Liver (tissue), 9 donors: Measurements from ENCODE around the gene CCDC9B. TPM values are rescaled to one million over a fixed set of nuclear protein-coding genes. Genes with fewer than 3 reads are reported as not detected.

Experiments
- DNase-seq: peaks from one replicate; pipeline ENCODE4 v3.0.0-alpha.2; 2017; ENCODE audit warnings: low spot score
- H3K27ac ChIP-seq, 2 donors: one replicate each; pipeline ENCODE4 v1.7.0; 2013; ENCODE audit warnings: inconsistent platforms in 2 of 2, low read length in 2 of 2, control low read depth in 1 of 2, low read depth in 1 of 2, mild to moderate bottlenecking in 1 of 2
- H3K27me3 ChIP-seq, 4 donors: one replicate each; pipeline versions ENCODE4 v1.6.1 to v1.7.0; 2013; ENCODE audit warnings: low read length in 3 of 4, inconsistent platforms in 1 of 4, mild to moderate bottlenecking in 1 of 4, moderate library complexity in 1 of 4; ENCODE audit not compliant: control insufficient read depth in 4 of 4, insufficient read depth in 4 of 4
- H3K36me3 ChIP-seq, 4 donors: one replicate each; pipeline versions ENCODE4 v1.6.1 to v1.7.0; 2013; ENCODE audit warnings: low read length in 3 of 4, mild to moderate bottlenecking in 3 of 4, low read depth in 1 of 4, moderate library complexity in 1 of 4; ENCODE audit not compliant: control insufficient read depth in 4 of 4, insufficient read depth in 3 of 4
- H3K4me1 ChIP-seq, 4 donors: one replicate each; pipeline versions ENCODE4 v1.6.1 to v1.7.0; 2013; ENCODE audit warnings: low read length in 3 of 4, mild to moderate bottlenecking in 3 of 4, moderate library complexity in 1 of 4; ENCODE audit not compliant: control insufficient read depth in 4 of 4, insufficient read depth in 4 of 4
- H3K4me3 ChIP-seq, 3 donors: one replicate each; pipeline versions ENCODE4 v1.6.1 to v1.7.0; 2013; ENCODE audit warnings: low read length in 3 of 3, control low read depth in 1 of 3, low read depth in 1 of 3, mild to moderate bottlenecking in 1 of 3
- H3K9ac ChIP-seq, 2 donors: one replicate each; pipeline ENCODE4 v1.7.0; 2013; ENCODE audit warnings: low read length in 2 of 2, mild to moderate bottlenecking in 2 of 2, moderate library complexity in 2 of 2, control low read depth in 1 of 2, low read depth in 1 of 2
- H3K9me3 ChIP-seq, 4 donors: one replicate each; pipeline versions ENCODE4 v1.6.1 to v1.7.0; 2013; ENCODE audit warnings: low read length in 3 of 4; ENCODE audit not compliant: control insufficient read depth in 4 of 4
- CTCF ChIP-seq: fragments of 150-350 bp; IDR thresholded peaks from 2 replicates; pipeline ENCODE4 v1.5.1; 2017; ENCODE audit warnings: improper control_type of control experiment, low read depth, low read length; ENCODE audit not compliant: missing input control
- EGR1 ChIP-seq, 2 donors: IDR thresholded peaks; 2 replicates each; pipeline ENCODE4 v1.6.1; 2016 to 2018; ENCODE audit warnings: antibody characterized with exemption in 2 of 2, low read depth in 2 of 2
- FOXA1 ChIP-seq: IDR thresholded peaks from 2 replicates; pipeline ENCODE4 v1.6.1; 2016; ENCODE audit warnings: antibody characterized with exemption
- FOXA2 ChIP-seq: IDR thresholded peaks from 2 replicates; pipeline ENCODE4 v1.6.1; 2016; ENCODE audit warnings: antibody characterized with exemption
- GABPA ChIP-seq, 2 donors: IDR thresholded peaks in 1 of 2; conservative IDR thresholded peaks in 1 of 2; 2 replicates each; pipeline ENCODE4 v1.6.1; 2016; ENCODE audit warnings: antibody characterized with exemption in 2 of 2, mild to moderate bottlenecking in 1 of 2, moderate library complexity in 1 of 2
- HNF4A ChIP-seq, 2 donors: conservative IDR thresholded peaks; 2 replicates each; pipeline ENCODE4 v1.6.1; 2016; ENCODE audit warnings: antibody characterized with exemption in 2 of 2, mild to moderate bottlenecking in 2 of 2
- HNF4G ChIP-seq: IDR thresholded peaks from 2 replicates; pipeline ENCODE4 v1.6.1; 2016; ENCODE audit warnings: antibody characterized with exemption
- MAX ChIP-seq: IDR thresholded peaks from 2 replicates; pipeline ENCODE4 v1.6.1; 2016; ENCODE audit warnings: antibody characterized with exemption
- NR2F2 ChIP-seq: IDR thresholded peaks from 2 replicates; pipeline ENCODE4 v1.6.1; 2016; ENCODE audit warnings: antibody characterized with exemption
- REST ChIP-seq: IDR thresholded peaks from 2 replicates; pipeline ENCODE4 v1.6.1; 2016; ENCODE audit warnings: antibody characterized with exemption, mild to moderate bottlenecking
- RXRA ChIP-seq, 2 donors: IDR thresholded peaks; 2 replicates each; pipeline ENCODE4 v1.6.1; 2017 to 2018; ENCODE audit warnings: antibody characterized with exemption in 2 of 2, mild to moderate bottlenecking in 1 of 2
- SP1 ChIP-seq: IDR thresholded peaks from 2 replicates; pipeline ENCODE4 v1.6.1; 2018; ENCODE audit warnings: antibody characterized with exemption, mild to moderate bottlenecking
- TAF1 ChIP-seq: conservative IDR thresholded peaks from 2 replicates; pipeline ENCODE4 v1.6.1; 2016; ENCODE audit warnings: antibody characterized with exemption, mild to moderate bottlenecking
- YY1 ChIP-seq: IDR thresholded peaks from 2 replicates; pipeline ENCODE4 v1.6.1; 2016; ENCODE audit warnings: antibody characterized with exemption, mild to moderate bottlenecking
- ZBTB33 ChIP-seq: IDR thresholded peaks from 2 replicates; pipeline ENCODE4 v1.6.1; 2016; ENCODE audit warnings: antibody characterized with exemption
- WGBS: extraction: QIAGEN DNeasy Blood & Tissue Kit; methylation state at CpG from one replicate; pipeline ENCODE4 v1.1.7; 2013; 5-methylcytosine and 5-hydroxymethylcytosine counted together
- polyA plus RNA-seq, 2 donors: library from polyadenylated mRNA; stranded (reverse) in 1 of 2; unstranded in 1 of 2; fragments of 200-250 nt in 1 of 2; fragments of >200 nt in 1 of 2; fragmentation: Nextera tagmentation in 1 of 2; extraction: Ambion mirVana in 1 of 2; gene quantifications; one replicate each; pipeline versions ENCODE4 v1.2.1 to v1.2.3, GENCODE V29; 2013 to 2015
- total RNA-seq, 2 donors: library from RNA; depleted of rRNA; stranded (reverse); fragments of >200 nt; gene quantifications; one replicate each; pipeline ENCODE4 v1.2.3, GENCODE V29; 2014
- donor health status: healthy.
- donor health status: healthy.
- donor health status: healthy.
- donor health status: healthy.
- donor health status: healthy.

The CCDC9B gene
- total and polyA plus RNA-seq, 4 donors, result 0.43 to 4.4 (median 0.73) TPM

GRCh38 chr15:40306908-40307307 is 33.8 kb downstream of the CCDC9B start:
- no peaks in the 10 kb centered on the region for H3K27me3 ChIP-seq
- no peak for DNase-seq
- H3K9ac ChIP-seq, result no peak overlapping the region
- peaks cover 0 to 7% (median 2%) of the 10 kb centered on the region in 4 donors for H3K4me1 ChIP-seq
- WGBS, result 84% methylated on average over 7 of the region's 7 CpGs
- TF ChIP-seq FOXA1, result no peak
- no peaks in the 10 kb centered on the region for H3K36me3 ChIP-seq
- H3K4me3 ChIP-seq, result peak overlapping the region in 2 of 3 donors; percentile 25 to 36
- no peaks in the 10 kb centered on the region for H3K9me3 ChIP-seq
- no peak overlapping the region for H3K27ac ChIP-seq

- Histone ChIP-seq H3K9me3 (no peaks in the 10 kb centered on the region), H3K9ac (no peak overlapping the region), H3K4me3 (peak overlapping the region in 1 of 3 donors; percentile 36), H3K36me3 (no peaks in the 10 kb centered on the region), H3K4me1 (peaks cover 0 to 7% (median 2%) of the 10 kb centered on the region in 4 donors), H3K27me3 (no peaks in the 10 kb centered on the region), H3K27ac (no peak overlapping the region)
- DNase-seq, result no peak
- TF ChIP-seq HNF4G (no peak), YY1 (no peak), GABPA (IDR thresholded peaks at IDR 0.05 in 1 of 2, conservative IDR thresholded peaks at IDR 0.05 in 1 of 2) (no peak), CTCF (no peak), REST (no peak)
- 85% methylated on average over 5 of the region's 5 CpGs for WGBS
These were observed 34.4 kb downstream of the CCDC9B start for GRCh38 chr15:40306371-40306770.

- no peak overlapping the region for H3K9ac ChIP-seq
- H3K27ac ChIP-seq, result no peak overlapping the region
- H3K27me3 ChIP-seq, result no peaks in the 10 kb centered on the region
- H3K9me3 ChIP-seq, result peaks cover 0 to 3% (median 0%) of the 10 kb centered on the region in 4 donors
- H3K4me1 ChIP-seq, result peaks cover 0 to 7% (median 2%) of the 10 kb centered on the region in 4 donors
- DNase-seq, result no peak
- 93% methylated on average over 4 of the region's 4 CpGs for WGBS
- no peak overlapping the region for H3K4me3 ChIP-seq
- no peaks in the 10 kb centered on the region for H3K36me3 ChIP-seq
- TF ChIP-seq HNF4G, result no peak
- no peak for TF ChIP-seq FOXA1
- no peak for TF ChIP-seq MAX
- no peak for TF ChIP-seq RXRA (IDR thresholded peaks at IDR 0.05)
- TF ChIP-seq TAF1, result no peak
- no peak for TF ChIP-seq CTCF
- TF ChIP-seq HNF4A (conservative IDR thresholded peaks at IDR 0.05), result no peak
- TF ChIP-seq EGR1 (IDR thresholded peaks at IDR 0.05; ENCODE audit: low read depth in 2 of 2), result no peak
- no peak for TF ChIP-seq GABPA (IDR thresholded peaks at IDR 0.05 in 1 of 2, conservative IDR thresholded peaks at IDR 0.05 in 1 of 2)
- TF ChIP-seq YY1, result no peak
- no peak for TF ChIP-seq NR2F2
- no peak for TF ChIP-seq FOXA2
- TF ChIP-seq ZBTB33, result no peak
- TF ChIP-seq SP1, result no peak
These were observed 35.5 kb downstream of the CCDC9B start for GRCh38 chr15:40305281-40305680.
